NB4 (cell line): ENCODE measurements around the gene SPRYD4.

Source experiments
- CTCF ChIP-seq: IDR thresholded peaks from one replicate; pipeline ENCODE4 v1.5.1; 2012; ENCODE audit warnings: low read depth, low read length
- MAX ChIP-seq: IDR thresholded peaks from 2 replicates; pipeline ENCODE4 v1.6.1; 2011; ENCODE audit warnings: low read depth, low read length

- TF ChIP-seq CTCF (no peak), MAX (no peak)
Measured at GRCh38 chr12:56451147-56451546, 17.2 kb upstream of the SPRYD4 start.
